ENCODE results near the gene GFOD1.

Gene GFOD1

GRCh38 chr6:13372688-13373487 is 114.5 kb downstream of the GFOD1 start:
- DNase-seq = no peak

GRCh38 chr6:13372076-13372475 is 115.3 kb downstream of the GFOD1 start:
- no peak for DNase-seq

- peak in 3 of 14 donors; percentile 16 to 38 (median 26) for DNase-seq
Measured at GRCh38 chr6:13371421-13372072, 115.9 kb downstream of the GFOD1 start.

- no peak for DNase-seq
Measured at GRCh38 chr6:13370623-13371022, 116.8 kb downstream of the GFOD1 start.

DNA sequence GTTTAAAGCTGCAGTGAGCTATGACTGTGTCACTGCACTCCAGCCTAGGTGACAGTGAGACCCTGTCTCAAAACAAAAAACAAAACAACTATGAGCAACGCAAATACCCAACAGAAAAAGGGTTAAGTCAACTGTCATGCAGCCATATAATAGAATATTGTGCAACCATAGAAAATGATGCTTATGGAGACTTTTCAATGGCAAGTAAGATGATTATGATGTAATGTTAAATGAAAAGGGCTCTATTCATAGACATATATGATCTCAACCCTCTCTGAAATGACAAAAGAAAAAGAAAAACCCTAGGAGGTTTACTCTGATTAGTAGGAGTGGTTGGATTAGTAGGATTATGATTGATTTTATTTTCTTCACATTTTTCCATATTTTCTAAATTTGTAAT is 117.8 kb downstream of the GFOD1 start:
- DNase-seq = no peak

GRCh38 chr6:13368731-13369115 is 118.7 kb downstream of the GFOD1 start:
- no peak for DNase-seq

DNA sequence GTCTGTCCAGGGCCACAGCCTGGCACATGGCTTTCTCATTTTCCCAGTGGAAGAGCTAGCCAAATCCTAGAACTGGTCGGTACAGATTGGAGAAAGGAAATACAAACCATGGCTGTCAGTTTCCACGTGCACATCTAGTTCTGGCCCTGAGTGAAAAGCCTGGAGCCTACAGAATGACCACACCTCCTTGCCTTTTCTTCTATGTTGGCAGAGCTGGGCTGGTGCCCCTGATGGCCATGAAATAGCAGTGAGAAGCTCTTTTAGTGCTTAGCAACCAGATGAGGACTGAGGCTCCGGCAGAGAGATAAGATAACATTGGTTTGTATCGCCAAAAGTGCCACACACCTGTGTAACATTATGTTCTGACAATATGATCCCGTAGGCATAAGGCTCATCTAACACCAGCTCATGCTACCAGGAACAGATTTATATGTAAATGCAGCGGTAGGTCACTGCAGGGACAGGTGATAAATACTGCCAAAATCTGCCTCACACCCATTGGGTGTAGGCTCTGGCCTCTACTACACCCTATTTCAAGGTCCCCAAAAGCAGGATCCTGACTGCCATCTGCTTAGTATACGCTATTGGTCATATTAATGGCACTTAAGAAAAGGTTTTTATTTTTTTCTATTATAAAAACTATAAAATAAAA is 119.2 kb downstream of the GFOD1 start:
- peak in 1 of 14 donors; percentile 30 for DNase-seq

GRCh38 chr6:13367396-13367795 is 120.0 kb downstream of the GFOD1 start:
- DNase-seq = peak in 1 of 14 donors; percentile 28

GRCh38 chr6:13365320-13365719 is 122.1 kb downstream of the GFOD1 start:
- no peak for DNase-seq

- DNase-seq = no peak
Measured at GRCh38 chr6:13364842-13365241, 122.6 kb downstream of the GFOD1 start.

DNA sequence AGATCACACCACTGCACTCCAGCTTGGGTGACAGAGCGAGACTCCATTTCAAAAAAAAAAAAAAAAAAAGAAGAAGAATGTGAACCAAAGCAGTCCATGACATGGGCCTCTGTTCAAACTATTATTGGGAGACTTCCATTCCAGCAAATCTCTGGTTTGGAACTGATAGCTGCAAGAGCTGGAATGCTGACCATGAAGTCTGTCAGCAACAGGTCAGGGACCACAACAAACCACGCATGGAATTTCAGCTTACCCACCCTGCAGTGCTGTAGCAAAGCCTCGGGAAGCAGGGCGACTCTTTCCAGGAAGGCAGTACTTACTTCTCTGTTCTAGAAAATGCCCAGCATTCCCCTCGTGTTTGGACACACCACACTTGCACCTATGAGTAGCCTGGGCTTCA is 125.0 kb downstream of the GFOD1 start:
- DNase-seq = no peak

DNA sequence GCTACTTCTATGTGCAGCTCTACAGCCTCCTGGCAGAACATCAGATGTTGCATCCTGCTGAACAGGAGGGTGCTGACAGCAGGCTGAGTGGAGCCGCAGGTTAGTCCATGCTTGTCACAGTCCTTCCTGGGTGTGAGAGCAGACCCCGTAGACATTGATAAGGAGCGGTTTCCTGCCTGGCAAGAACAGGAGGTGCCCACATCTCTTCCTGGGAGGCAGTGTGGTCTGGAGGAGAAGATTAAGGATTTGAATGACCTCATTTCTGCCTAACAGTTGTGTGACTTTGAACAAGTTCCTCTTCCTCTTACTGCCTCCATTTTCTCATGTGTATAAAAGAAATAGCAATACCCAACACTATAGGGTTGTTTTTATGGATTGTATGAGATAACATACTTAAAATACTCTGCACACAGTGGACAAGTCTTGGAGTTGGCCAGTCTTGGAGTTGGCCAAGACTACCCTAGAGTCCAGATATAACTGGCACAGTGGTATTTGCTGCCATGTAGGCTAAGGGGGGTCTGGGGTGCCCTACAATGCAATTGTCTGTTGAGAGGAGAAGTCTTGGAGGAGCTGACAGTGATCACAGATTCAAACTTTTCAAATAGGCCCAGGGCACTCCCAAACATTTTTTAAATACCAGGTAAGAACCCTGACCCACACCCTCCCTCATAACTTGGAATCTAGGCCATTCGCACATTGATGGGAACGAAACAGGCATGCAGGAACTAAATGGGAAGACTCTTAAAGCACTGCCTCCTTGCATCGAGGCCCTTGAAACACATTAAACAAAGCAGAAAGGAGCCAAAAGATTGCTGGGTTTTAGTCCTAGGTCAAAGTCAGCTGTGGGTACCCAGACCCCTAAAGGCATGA is 126.5 kb downstream of the GFOD1 start:
- peak in 1 of 14 donors; percentile 38 for DNase-seq

DNA sequence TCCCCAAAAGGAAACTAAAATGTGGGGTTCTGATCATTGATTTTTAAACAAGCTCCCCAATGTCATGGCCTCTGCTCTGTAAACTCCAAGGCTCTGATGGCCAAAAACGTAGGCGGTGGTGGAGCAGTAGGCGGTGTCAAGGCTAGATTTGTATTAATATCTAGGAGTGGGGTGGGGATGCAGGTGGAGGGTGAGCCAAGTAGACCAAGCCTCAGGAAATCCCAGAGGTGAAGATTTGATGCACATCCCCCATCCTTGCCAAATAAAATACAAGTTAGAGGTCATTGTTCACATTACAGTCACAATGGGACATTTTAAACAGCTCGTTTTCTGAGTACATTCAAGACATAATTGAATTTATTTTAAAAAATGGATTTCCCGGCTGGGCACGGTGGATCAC is 128.1 kb downstream of the GFOD1 start:
- no peak for DNase-seq

DNA sequence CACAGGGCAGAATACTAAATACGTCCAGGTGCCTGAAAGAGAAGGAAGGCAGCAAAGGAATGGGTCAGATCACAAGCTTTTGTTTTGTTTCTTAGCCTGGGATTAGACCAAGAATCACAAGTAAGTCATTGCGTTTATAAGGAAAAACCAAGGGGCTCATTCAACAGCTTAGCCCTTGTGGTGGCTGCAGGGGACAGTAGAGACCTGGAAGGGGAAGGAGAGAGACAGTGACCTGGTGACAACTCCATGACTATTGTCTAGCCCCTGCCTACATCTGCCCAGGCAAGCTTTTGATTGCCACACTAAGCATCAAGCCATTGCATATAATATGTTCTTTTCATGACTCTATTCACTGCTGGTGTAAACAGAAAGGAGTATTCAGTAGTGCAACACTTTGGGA is 128.9 kb downstream of the GFOD1 start:
- DNase-seq = no peak

GRCh38 chr6:13357551-13358075 is 129.8 kb downstream of the GFOD1 start:
- peak in 6 of 14 donors; percentile 20 to 61 (median 26) for DNase-seq

DNA sequence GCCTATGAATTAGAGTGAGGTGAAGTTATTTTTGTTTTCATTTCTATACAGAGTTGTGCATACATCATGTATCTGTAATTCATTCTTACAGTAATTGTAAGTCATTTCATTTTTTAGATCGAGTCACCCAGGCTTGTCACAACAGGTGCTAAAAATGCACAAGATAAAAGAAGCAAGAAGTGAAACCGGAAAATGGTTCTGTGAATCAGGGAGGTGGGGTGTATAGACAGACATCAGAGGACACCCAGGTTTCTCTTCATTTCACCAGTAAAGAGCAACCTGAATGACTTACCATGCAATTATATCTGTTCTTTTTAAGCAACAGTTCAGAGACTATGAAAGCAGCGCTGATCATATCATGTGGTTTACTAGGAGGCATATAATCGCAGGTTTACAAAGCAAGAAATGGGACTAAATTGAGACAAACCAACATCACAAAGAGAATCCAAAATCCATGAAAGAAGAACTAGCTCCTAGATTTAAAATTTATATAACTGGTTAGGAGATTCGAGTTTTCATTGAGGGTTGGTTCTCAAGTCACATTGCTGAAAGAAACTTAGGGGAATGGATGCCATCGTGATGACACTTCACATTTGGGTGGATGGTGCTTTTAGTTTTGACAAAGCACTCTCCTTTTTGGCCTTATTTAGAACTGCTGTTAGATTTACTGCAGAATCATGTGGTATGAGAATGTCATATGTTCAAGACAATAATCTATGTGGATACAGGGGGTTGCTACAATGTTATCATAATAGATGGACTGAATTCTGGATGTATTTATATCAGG is 131.2 kb downstream of the GFOD1 start:
- DNase-seq = no peak

DNA sequence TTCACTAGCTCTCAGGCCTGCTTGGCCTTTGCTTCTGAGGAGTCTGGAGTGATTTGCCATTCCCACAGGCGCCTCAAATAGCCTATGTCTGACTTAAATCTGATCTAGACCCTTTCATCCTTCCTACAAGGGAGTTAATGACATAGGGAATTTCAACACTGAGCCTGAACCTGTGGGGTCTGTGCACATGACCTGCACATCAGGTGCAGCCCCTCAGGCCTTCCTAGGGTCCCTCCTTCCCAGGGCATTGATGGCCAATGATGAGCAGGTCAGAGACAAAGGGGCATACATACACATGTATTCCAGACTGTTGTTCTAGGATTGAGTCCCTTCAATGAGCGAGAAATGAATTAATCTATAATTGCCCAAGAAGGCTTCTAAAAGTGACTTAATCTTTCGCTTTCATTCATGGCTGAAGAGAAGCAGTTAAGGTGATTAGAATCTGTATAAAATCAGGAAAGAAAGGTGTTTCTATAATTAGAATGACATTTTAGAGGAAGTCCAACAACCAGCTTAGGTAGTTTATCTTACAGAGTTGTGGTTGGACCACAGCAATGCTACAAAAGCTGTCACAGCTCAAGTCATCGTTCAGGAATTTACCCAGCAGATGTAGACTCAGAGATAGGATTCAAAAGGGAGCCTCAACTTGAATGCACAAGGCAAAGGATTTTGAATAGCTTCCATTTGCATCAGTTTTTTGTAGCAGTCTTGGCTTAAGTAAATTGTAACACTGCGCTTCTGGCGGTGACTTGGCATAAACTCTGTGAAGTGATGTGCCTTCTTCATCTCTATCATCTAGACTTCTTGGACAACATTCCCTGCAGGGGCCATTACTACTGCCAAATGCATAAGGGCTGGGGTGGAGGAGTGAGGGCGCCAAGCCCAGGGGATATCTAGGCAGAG is 132.1 kb downstream of the GFOD1 start:
- DNase-seq = no peak

- DNase-seq = no peak
Measured at GRCh38 chr6:13354331-13355042, 132.9 kb downstream of the GFOD1 start.

DNA sequence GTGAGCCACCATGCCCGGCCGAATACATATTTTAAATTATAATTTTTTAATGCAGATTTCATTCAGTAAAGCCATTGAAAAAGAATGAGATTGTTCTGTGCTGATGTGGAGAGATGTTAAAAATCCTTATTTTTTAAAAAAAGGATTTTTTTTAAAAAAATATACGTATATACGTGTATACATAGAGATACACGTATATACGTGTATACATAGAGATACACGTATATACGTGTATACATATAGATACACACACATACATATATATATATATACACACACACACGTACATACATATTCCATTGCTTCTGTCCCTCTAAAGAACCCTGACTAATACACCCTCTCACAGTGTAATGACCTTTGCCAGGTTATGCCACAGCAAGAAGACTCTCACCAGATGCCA is 135.2 kb downstream of the GFOD1 start:
- no peak for DNase-seq

GRCh38 chr6:13351271-13351670 is 136.1 kb downstream of the GFOD1 start:
- DNase-seq = peak in 4 of 14 donors; percentile 17 to 40 (median 22)
